Natural killer cell (primary cell): ENCODE data around the gene LRRC57. TPM values are rescaled to one million over a fixed set of nuclear protein-coding genes. Genes with fewer than 3 reads are reported as not detected.

Source experiments
- ATAC-seq, 3 donors: fragments of 150-1000 bp in 2 of 3; fragments of 200-7000 bp in 1 of 3; cut with Tn5 transposase; 1 replicate in 1 of 3; 2 replicates in 2 of 3; pipeline ENCODE4 v1.10.0; 2021; ENCODE audit warnings: mild to moderate bottlenecking in 2 of 3, moderate library complexity in 2 of 3
- DNase-seq, 2 donors: peaks; one replicate each; pipeline versions ENCODE4 v3.0.0 to v3.0.0-alpha.2; 2013 to 2021; ENCODE audit warnings: mixed read lengths in 1 of 2
- H3K27ac ChIP-seq: one replicate; pipeline ENCODE4 v1.5.1; 2013; ENCODE audit warnings: mild to moderate bottlenecking, low read length
- H3K27me3 ChIP-seq: one replicate; pipeline ENCODE4 v1.6.1; 2013; ENCODE audit warnings: low read length; ENCODE audit not compliant: control insufficient read depth, insufficient read depth
- H3K36me3 ChIP-seq: one replicate; pipeline ENCODE4 v1.6.1; 2013; ENCODE audit warnings: low read length; ENCODE audit not compliant: control insufficient read depth, insufficient read depth
- H3K4me1 ChIP-seq: one replicate; pipeline ENCODE4 v1.6.1; 2013; ENCODE audit warnings: low read length; ENCODE audit not compliant: control insufficient read depth, insufficient read depth
- H3K4me3 ChIP-seq: one replicate; pipeline ENCODE4 v1.5.1; 2013; ENCODE audit warnings: low read length
- H3K9me3 ChIP-seq: one replicate; pipeline ENCODE4 v1.6.1; 2013; ENCODE audit warnings: low read length; ENCODE audit not compliant: control insufficient read depth, insufficient read depth
- H3K27ac Mint-ChIP-seq, 2 donors: one replicate each; pipeline ENCODE4 v1.8.0; 2022; ENCODE audit warnings: mild to moderate bottlenecking in 2 of 2, mixed read lengths in 2 of 2, moderate library complexity in 1 of 2
- H3K27me3 Mint-ChIP-seq, 2 donors: one replicate each; pipeline ENCODE4 v1.8.0; 2022; ENCODE audit warnings: low read depth in 2 of 2, mixed read lengths in 2 of 2
- H3K36me3 Mint-ChIP-seq: one replicate; pipeline ENCODE4 v1.8.0; 2022; ENCODE audit warnings: mixed read lengths
- H3K4me1 Mint-ChIP-seq, 2 donors: one replicate each; pipeline ENCODE4 v1.8.0; 2022; ENCODE audit warnings: mixed read lengths in 2 of 2
- H3K4me3 Mint-ChIP-seq: one replicate; pipeline ENCODE4 v1.8.0; 2022; ENCODE audit warnings: mild to moderate bottlenecking, moderate library complexity, mixed read lengths
- H3K9me3 Mint-ChIP-seq, 2 donors: one replicate each; pipeline ENCODE4 v1.8.0; 2022; ENCODE audit warnings: mixed read lengths in 2 of 2
- CTCF ChIP-seq: fragments of 200-600 bp; IDR thresholded peaks from one replicate; pipeline ENCODE4 v1.8.0; 2022; ENCODE audit warnings: antibody characterized with exemption
- WGBS: methylation state at CpG from one replicate; pipeline ENCODE4 v1.1.7; 2013; ENCODE audit warnings: missing lambda C conversion rate; ENCODE audit not compliant: insufficient coverage; 5-methylcytosine and 5-hydroxymethylcytosine counted together
- intact Hi-C: fragments of 100-400 bp; cut with micrococcal nuclease; formaldehyde crosslinking; loops from one replicate; pipeline ENCODE4 v1.14.2; 2022
- total RNA-seq, 4 donors: library from RNA; stranded (reverse); fragments of 120-200 nt in 1 of 4; gene quantifications; one replicate each; pipeline versions ENCODE4 v1.2.3 to v1.2.4, GENCODE V29; 2013 to 2022

Gene LRRC57
- total RNA-seq, 3 donors from 2014 or later (not counting 1 experiment from before 2014, with no cell fraction given): 29.4 to 43.9 (median 29.4) TPM

- peak overlapping the region; percentile 68 for H3K27ac ChIP-seq
- H3K27me3 ChIP-seq: no peaks in the 10 kb centered on the region
- peak overlapping the region; percentile 45 for H3K4me3 ChIP-seq
- H3K4me1 Mint-ChIP-seq: peaks cover 38 to 41% of the 10 kb centered on the region in 2 donors
- no peaks in the 10 kb centered on the region for H3K36me3 Mint-ChIP-seq
- H3K9me3 Mint-ChIP-seq: no peaks in the 10 kb centered on the region
- DNase-seq: peak; percentile 66 to 88
- TF ChIP-seq CTCF: no peak
- intact Hi-C loops: loop anchor here (2.0 kb wide), 1 partner anchor 28 kb away; no protein-coding TSS in a partner anchor
- H3K4me1 ChIP-seq: peaks cover 24% of the 10 kb centered on the region
- H3K36me3 ChIP-seq: no peaks in the 10 kb centered on the region
- ATAC-seq: peak; percentile 97 to 98 (median 97)
- peak overlapping the region; percentile 87 for H3K4me3 Mint-ChIP-seq
- no peaks in the 10 kb centered on the region for H3K9me3 ChIP-seq
- peak overlapping the region; percentile 65 to 86 for H3K27ac Mint-ChIP-seq
- under 1% methylated on average over 37 of the region's 37 CpGs for WGBS
- no peaks in the 10 kb centered on the region for H3K27me3 Mint-ChIP-seq
Measured at GRCh38 chr15:42581272-42581730, 32.7 kb upstream of the LRRC57 start.

- DNase-seq: no peak
- H3K27me3 Mint-ChIP-seq: no peaks in the 10 kb centered on the region
- H3K9me3 ChIP-seq: no peaks in the 10 kb centered on the region
- intact Hi-C loops: no loop called here
- TF ChIP-seq CTCF: no peak
- no peaks in the 10 kb centered on the region for H3K27me3 ChIP-seq
- no peaks in the 10 kb centered on the region for H3K9me3 Mint-ChIP-seq
- H3K27ac Mint-ChIP-seq: no peak overlapping the region
- no peak overlapping the region for H3K27ac ChIP-seq
- no peak overlapping the region for H3K4me3 ChIP-seq
- WGBS: no CpG with 5 or more reads among the region's 2 CpGs
- no peaks in the 10 kb centered on the region for H3K36me3 Mint-ChIP-seq
- H3K4me1 Mint-ChIP-seq: peaks cover 45 to 52% of the 10 kb centered on the region in 2 donors
- peak overlapping the region; percentile 36 for H3K4me3 Mint-ChIP-seq
- H3K4me1 ChIP-seq: peaks cover 35% of the 10 kb centered on the region
- H3K36me3 ChIP-seq: no peaks in the 10 kb centered on the region
- no peak for ATAC-seq
Measured at GRCh38 chr15:42578984-42579537, 30.5 kb upstream of the LRRC57 start.

GRCh38 chr15:42577514-42578031, 29.0 kb upstream of the LRRC57 start:
- Histone ChIP-seq H3K36me3 (no peaks in the 10 kb centered on the region), H3K27me3 (no peaks in the 10 kb centered on the region), H3K4me3 (no peak overlapping the region), H3K9me3 (no peaks in the 10 kb centered on the region), H3K4me1 (peaks cover 35% of the 10 kb centered on the region), H3K27ac (no peak overlapping the region)
- intact Hi-C loops: no loop called here
- Mint-ChIP-seq H3K36me3 (no peaks in the 10 kb centered on the region), H3K27me3 (no peaks in the 10 kb centered on the region), H3K9me3 (no peaks in the 10 kb centered on the region), H3K4me3 (peak overlapping the region; percentile 93), H3K27ac (peak overlapping the region in 1 of 2 donors; percentile 23), H3K4me1 (peaks cover 43 to 52% of the 10 kb centered on the region in 2 donors)
- TF ChIP-seq CTCF: no peak
- ATAC-seq: no peak
- WGBS: 0% methylated on average over 1 of the region's 1 CpG
- no peak for DNase-seq
